Muscle of leg (tissue), 11 donors: ENCODE data around the gene ANXA2. TPM values are rescaled to one million over a fixed set of nuclear protein-coding genes. Genes with fewer than 3 reads are reported as not detected.
A peak's percentile ranks its signal among the peaks of the same experiment; 100 is the strongest.
"Not testable (repeated sequence)": the region's sequence is repeated elsewhere in the genome, so short reads cannot be mapped to it uniquely, and the experiment has no call there.

Experiments used
- DNase-seq: peaks from one replicate; pipeline ENCODE4 v3.0.0; 2013
- H3K27ac ChIP-seq: one replicate; pipeline ENCODE4 v1.5.1; 2013; ENCODE audit warnings: mild to moderate bottlenecking, low read length, control low read depth
- H3K27me3 ChIP-seq: one replicate; pipeline ENCODE4 v1.6.1; 2013; ENCODE audit warnings: low read length; ENCODE audit not compliant: control insufficient read depth, insufficient read depth
- H3K36me3 ChIP-seq: one replicate; pipeline ENCODE4 v1.6.1; 2013; ENCODE audit warnings: low read length; ENCODE audit not compliant: control insufficient read depth, insufficient read depth
- H3K4me1 ChIP-seq: one replicate; pipeline ENCODE4 v1.6.1; 2013; ENCODE audit warnings: low read length; ENCODE audit not compliant: control insufficient read depth, insufficient read depth
- H3K4me3 ChIP-seq: one replicate; pipeline ENCODE4 v1.5.1; 2013; ENCODE audit warnings: low read length, control low read depth
- H3K9me3 ChIP-seq: replicated peaks from 2 replicates; pipeline ENCODE4 v1.6.1; 2013; ENCODE audit warnings: low read depth, low read length; ENCODE audit not compliant: control insufficient read depth
- WGBS: methylation state at CpG from one replicate; pipeline ENCODE4 v1.1.5; 2013; ENCODE audit warnings: missing lambda C conversion rate; ENCODE audit not compliant: insufficient coverage; 5-methylcytosine and 5-hydroxymethylcytosine counted together
- polyA plus RNA-seq, 8 donors: library from polyadenylated mRNA; unstranded; fragments of 120-200 nt; gene quantifications; one replicate each; pipeline versions ENCODE4 v1.2.1 to v1.2.3, GENCODE V29; 2013; ENCODE audit warnings: inconsistent platforms in 1 of 8, low replicate concordance in 1 of 8; ENCODE audit not compliant: insufficient read length in 8 of 8, insufficient read depth in 1 of 8
- total RNA-seq: library from RNA; stranded (reverse); fragments of 120-200 nt; gene quantifications from one replicate; pipeline ENCODE4 v1.2.4, GENCODE V29; 2013

The ANXA2 gene
- total and polyA plus RNA-seq, 9 donors = 410 to 789 (median 469) TPM

GRCh38 chr15:60362321-60363086 lies 35.3 kb downstream of the ANXA2 start:
- no peaks in the 10 kb centered on the region for H3K27me3 ChIP-seq
- H3K27ac ChIP-seq = no peak overlapping the region
- DNase-seq = no peak
- no peak overlapping the region for H3K4me3 ChIP-seq
- peaks cover 16% of the 10 kb centered on the region for H3K4me1 ChIP-seq
- H3K36me3 ChIP-seq = peaks cover 45% of the 10 kb centered on the region
- H3K9me3 ChIP-seq = no peaks in the 10 kb centered on the region
- WGBS = 37% methylated on average over 5 of the region's 8 CpGs

GRCh38 chr15:60359738-60360137 lies 38.0 kb downstream of the ANXA2 start:
- not testable (repeated sequence) for H3K27ac ChIP-seq, H3K9me3 ChIP-seq, H3K4me3 ChIP-seq, H3K27me3 ChIP-seq
- H3K36me3 ChIP-seq = peaks cover 70% of the 10 kb centered on the region
- WGBS = no CpG with 5 or more reads among the region's 10 CpGs
- DNase-seq = peak; percentile 75
- peaks cover 16% of the 10 kb centered on the region for H3K4me1 ChIP-seq

- 64% methylated on average over 4 of the region's 10 CpGs for WGBS
Observed at GRCh38 chr15:60358935-60359682, 38.7 kb downstream of the ANXA2 start.

GRCh38 chr15:60356832-60357231 lies 41.0 kb downstream of the ANXA2 start:
- WGBS = 83% methylated on average over 2 of the region's 4 CpGs
- no peak overlapping the region for H3K4me3 ChIP-seq
- peaks cover 4% of the 10 kb centered on the region for H3K4me1 ChIP-seq
- no peaks in the 10 kb centered on the region for H3K27me3 ChIP-seq
- H3K9me3 ChIP-seq = no peaks in the 10 kb centered on the region
- no peak overlapping the region for H3K27ac ChIP-seq
- H3K36me3 ChIP-seq = peaks cover 74% of the 10 kb centered on the region
- DNase-seq = no peak

More at GRCh38 chr15:60358935-60359682, 38.7 kb downstream of the ANXA2 start:
- H3K36me3 ChIP-seq = peaks cover 70% of the 10 kb centered on the region
- DNase-seq = no peak
- no peaks in the 10 kb centered on the region for H3K27me3 ChIP-seq
- H3K9me3 ChIP-seq = no peaks in the 10 kb centered on the region
- no peak overlapping the region for H3K27ac ChIP-seq
- H3K4me1 ChIP-seq = peaks cover 16% of the 10 kb centered on the region
- no peak overlapping the region for H3K4me3 ChIP-seq

- H3K4me3 ChIP-seq = no peak overlapping the region
Observed at GRCh38 chr15:60355148-60355857, 42.5 kb downstream of the ANXA2 start.

GRCh38 chr15:60353245-60353920 lies 44.4 kb downstream of the ANXA2 start:
- Histone ChIP-seq H3K4me3 (no peak overlapping the region), H3K27me3 (no peaks in the 10 kb centered on the region), H3K36me3 (peaks cover 76% of the 10 kb centered on the region), H3K27ac (no peak overlapping the region), H3K9me3 (no peaks in the 10 kb centered on the region), H3K4me1 (peaks cover 14% of the 10 kb centered on the region)
- no peak for DNase-seq
- 67% methylated on average over 3 of the region's 5 CpGs for WGBS

More at GRCh38 chr15:60355148-60355857, 42.5 kb downstream of the ANXA2 start:
- DNase-seq = no peak
- H3K36me3 ChIP-seq = peaks cover 76% of the 10 kb centered on the region
- H3K27me3 ChIP-seq = no peaks in the 10 kb centered on the region
- H3K9me3 ChIP-seq = no peaks in the 10 kb centered on the region
- peaks cover 16% of the 10 kb centered on the region for H3K4me1 ChIP-seq
- WGBS = 71% methylated on average over 6 of the region's 10 CpGs
- H3K27ac ChIP-seq = no peak overlapping the region

GRCh38 chr15:60352525-60352924 lies 45.3 kb downstream of the ANXA2 start:
- no CpG with 5 or more reads among the region's 2 CpGs for WGBS
- Histone ChIP-seq H3K4me1 (peaks cover 14% of the 10 kb centered on the region), H3K27ac (no peak overlapping the region), H3K27me3 (no peaks in the 10 kb centered on the region), H3K36me3 (peaks cover 84% of the 10 kb centered on the region), H3K4me3 (no peak overlapping the region), H3K9me3 (no peaks in the 10 kb centered on the region)
- no peak for DNase-seq

GRCh38 chr15:60351066-60351465 lies 46.7 kb downstream of the ANXA2 start:
- no peak overlapping the region for H3K27ac ChIP-seq
- peaks cover 86% of the 10 kb centered on the region for H3K36me3 ChIP-seq
- no peaks in the 10 kb centered on the region for H3K9me3 ChIP-seq
- DNase-seq = peak; percentile 70
- no peak overlapping the region for H3K4me3 ChIP-seq
- peaks cover 14% of the 10 kb centered on the region for H3K4me1 ChIP-seq
- H3K27me3 ChIP-seq = no peaks in the 10 kb centered on the region
- 58% methylated on average over 2 of the region's 3 CpGs for WGBS

GRCh38 chr15:60350108-60350507 lies 47.7 kb downstream of the ANXA2 start:
- Histone ChIP-seq H3K9me3 (no peaks in the 10 kb centered on the region), H3K4me3 (no peak overlapping the region), H3K4me1 (peaks cover 14% of the 10 kb centered on the region), H3K27ac (no peak overlapping the region), H3K27me3 (no peaks in the 10 kb centered on the region), H3K36me3 (peaks cover 86% of the 10 kb centered on the region)
- no peak for DNase-seq
- 93% methylated on average over 2 of the region's 2 CpGs for WGBS
